Gastroesophageal sphincter (tissue), 3 donors: ENCODE measurements around the gene XNDC1N.

Experiments
- CTCF ChIP-seq, 4 experiments: fragments of 200-600 bp in 2 of 4; fragments of 450-650 bp in 2 of 4; sonication (generic) in 1 of 4; IDR thresholded peaks; one replicate each; pipeline ENCODE4 v1.5.1; 2017 to 2019; ENCODE audit warnings: antibody characterized with exemption in 4 of 4, mild to moderate bottlenecking in 2 of 4, moderate library complexity in 2 of 4
- EP300 ChIP-seq: sonication (generic); formaldehyde crosslinking; IDR thresholded peaks from one replicate; pipeline ENCODE4 v1.6.1; 2017; ENCODE audit warnings: antibody characterized with exemption, mild to moderate bottlenecking
- POLR2A ChIP-seq, 2 donors: fragments of 450-650 bp; IDR thresholded peaks; one replicate each; pipeline ENCODE4 v1.6.1; 2017; ENCODE audit warnings: antibody characterized with exemption in 2 of 2, mild to moderate bottlenecking in 2 of 2, moderate library complexity in 1 of 2

- no peak for TF ChIP-seq CTCF (IDR thresholded peaks at IDR 0.05)
- TF ChIP-seq POLR2A (IDR thresholded peaks at IDR 0.05) = no peak
- TF ChIP-seq EP300 = no peak
Observed at GRCh38 chr11:71946144-71946571, 17.8 kb upstream of the XNDC1N start.
